Activated B cell treated with CpG ODN at 0.5 μM for 24 hours (primary cell): Measurements from ENCODE around the gene HOXD9. TPM values are rescaled to one million over a fixed set of nuclear protein-coding genes. Genes with fewer than 3 reads are reported as not detected.

Experiments
- ATAC-seq: fragments of 200-7000 bp; cut with Tn5 transposase; one replicate; pipeline ENCODE4 v1.10.0; 2021; ENCODE audit warnings: low read depth, mild to moderate bottlenecking, moderate library complexity
- CTCF ChIA-PET: fragments of 350-600 bp; sonication (Branson Sonifier 250); formaldehyde crosslinking; loops from one replicate; lab custom pipeline; 2021; ENCODE audit warnings: antibody characterized with exemption; lab: Charles Lee
- POLR2A ChIA-PET: fragments of 350-600 bp; sonication (Branson Sonifier 250); formaldehyde crosslinking; loops from one replicate; lab custom pipeline; 2021; ENCODE audit warnings: antibody characterized with exemption; lab: Charles Lee
- DNase-seq: peaks from one replicate; pipeline ENCODE4 v3.0.0; 2022
- H3K27ac Mint-ChIP-seq: one replicate; pipeline ENCODE4 v1.8.0; 2020; ENCODE audit warnings: mixed read lengths
- H3K27me3 Mint-ChIP-seq: one replicate; pipeline ENCODE4 v1.8.0; 2021; ENCODE audit warnings: mixed read lengths
- H3K36me3 Mint-ChIP-seq: one replicate; pipeline ENCODE4 v1.8.0; 2021; ENCODE audit warnings: low read depth, mixed read lengths
- H3K4me1 Mint-ChIP-seq: one replicate; pipeline ENCODE4 v1.8.0; 2021; ENCODE audit warnings: mixed read lengths
- H3K4me3 Mint-ChIP-seq: one replicate; pipeline ENCODE4 v1.8.0; 2020; ENCODE audit warnings: mild to moderate bottlenecking, mixed read lengths
- H3K9me3 Mint-ChIP-seq: one replicate; pipeline ENCODE4 v1.8.0; 2020; ENCODE audit warnings: mixed read lengths
- intact Hi-C: fragments of 100-400 bp; cut with micrococcal nuclease; formaldehyde crosslinking; loops from one replicate; pipeline ENCODE4 v1.15.1; 2024
- total RNA-seq: library from RNA; stranded (reverse); gene quantifications from 2 replicates; pipeline ENCODE4 v1.2.3, GENCODE V29; 2022
- TF ChIP-seq, protein P1 (sequence below): fragments of 200-600 bp; IDR thresholded peaks from one replicate; pipeline ENCODE4 v1.8.0; 2022; ENCODE audit warnings: antibody characterized with exemption, mild to moderate bottlenecking

HOXD9 gene
- total RNA-seq, 1 donor from 2014 or later = not detected

- Mint-ChIP-seq H3K27ac (peak overlapping the region; percentile 41), H3K4me1 (peaks cover 7% of the 10 kb centered on the region), H3K27me3 (peaks cover 72% of the 10 kb centered on the region), H3K36me3 (peaks cover 5% of the 10 kb centered on the region), H3K9me3 (peaks cover 4% of the 10 kb centered on the region), H3K4me3 (no peak overlapping the region)
- TF ChIP-seq, protein P1, sequence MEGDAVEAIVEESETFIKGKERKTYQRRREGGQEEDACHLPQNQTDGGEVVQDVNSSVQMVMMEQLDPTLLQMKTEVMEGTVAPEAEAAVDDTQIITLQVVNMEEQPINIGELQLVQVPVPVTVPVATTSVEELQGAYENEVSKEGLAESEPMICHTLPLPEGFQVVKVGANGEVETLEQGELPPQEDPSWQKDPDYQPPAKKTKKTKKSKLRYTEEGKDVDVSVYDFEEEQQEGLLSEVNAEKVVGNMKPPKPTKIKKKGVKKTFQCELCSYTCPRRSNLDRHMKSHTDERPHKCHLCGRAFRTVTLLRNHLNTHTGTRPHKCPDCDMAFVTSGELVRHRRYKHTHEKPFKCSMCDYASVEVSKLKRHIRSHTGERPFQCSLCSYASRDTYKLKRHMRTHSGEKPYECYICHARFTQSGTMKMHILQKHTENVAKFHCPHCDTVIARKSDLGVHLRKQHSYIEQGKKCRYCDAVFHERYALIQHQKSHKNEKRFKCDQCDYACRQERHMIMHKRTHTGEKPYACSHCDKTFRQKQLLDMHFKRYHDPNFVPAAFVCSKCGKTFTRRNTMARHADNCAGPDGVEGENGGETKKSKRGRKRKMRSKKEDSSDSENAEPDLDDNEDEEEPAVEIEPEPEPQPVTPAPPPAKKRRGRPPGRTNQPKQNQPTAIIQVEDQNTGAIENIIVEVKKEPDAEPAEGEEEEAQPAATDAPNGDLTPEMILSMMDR = no peak
- ChIA-PET CTCF (interaction anchor here (1.1 kb wide), 1 partner anchor 44 kb away, joined by 3 read pairs; no protein-coding TSS in a partner anchor), POLR2A (no interaction called here)
- no peak for DNase-seq
- intact Hi-C loops = no loop called here
- no peak for ATAC-seq
These were observed 39.4 kb upstream of the HOXD9 start for GRCh38 chr2:176082824-176083751.

DNA sequence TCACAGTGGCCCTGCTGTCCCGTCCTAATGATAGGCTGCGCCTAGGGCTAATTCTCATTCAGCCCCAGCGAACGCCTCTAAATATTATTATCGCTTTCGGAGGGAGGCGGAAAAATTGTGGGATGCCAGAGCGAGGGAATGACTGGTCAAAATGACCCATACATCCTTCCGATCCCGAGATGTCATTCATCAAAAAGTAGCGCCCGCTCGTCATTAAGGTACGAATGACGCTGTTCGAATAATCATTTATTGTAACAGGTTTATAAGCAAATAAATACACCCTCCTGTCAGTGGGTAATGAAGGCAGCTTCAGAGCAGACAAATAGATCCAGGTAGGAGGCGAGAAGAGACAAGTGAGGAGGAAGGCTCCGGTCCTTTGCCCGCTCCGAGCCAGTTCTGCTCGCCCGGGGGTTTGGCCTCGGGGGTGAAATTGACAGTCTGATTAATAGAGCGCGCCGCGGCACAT is 38.7 kb upstream of the HOXD9 start, which contains the start of gene EVX2:
Gene EVX2, minus strand, starts transcription at position 167 of the 466 bp plus-strand sequence. CDS start 186 bp downstream, outside the sequence.
- CTCF ChIA-PET = no interaction called here
- TF ChIP-seq, protein P1 = no peak
- Mint-ChIP-seq H3K4me3 (no peak within 1 kb of the TSS), H3K9me3 (peaks cover 4% of the 10 kb centered on the region), H3K36me3 (peaks cover 2% of the 10 kb centered on the region), H3K27me3 (peaks cover 71% of the 10 kb centered on the region), H3K4me1 (peaks cover 11% of the 10 kb centered on the region), H3K27ac (peak within 1 kb of the TSS; percentile 41)
- ATAC-seq (no peak), DNase-seq (no peak)
- intact Hi-C loops = loop anchor here (2.0 kb wide), 2 partner anchors 27 to 47 kb away; no protein-coding TSS in a partner anchor
- POLR2A ChIA-PET = interaction anchor here (0.7 kb wide), 1 partner anchor 15 kb away, joined by 7 read pairs; no protein-coding TSS in a partner anchor

DNA sequence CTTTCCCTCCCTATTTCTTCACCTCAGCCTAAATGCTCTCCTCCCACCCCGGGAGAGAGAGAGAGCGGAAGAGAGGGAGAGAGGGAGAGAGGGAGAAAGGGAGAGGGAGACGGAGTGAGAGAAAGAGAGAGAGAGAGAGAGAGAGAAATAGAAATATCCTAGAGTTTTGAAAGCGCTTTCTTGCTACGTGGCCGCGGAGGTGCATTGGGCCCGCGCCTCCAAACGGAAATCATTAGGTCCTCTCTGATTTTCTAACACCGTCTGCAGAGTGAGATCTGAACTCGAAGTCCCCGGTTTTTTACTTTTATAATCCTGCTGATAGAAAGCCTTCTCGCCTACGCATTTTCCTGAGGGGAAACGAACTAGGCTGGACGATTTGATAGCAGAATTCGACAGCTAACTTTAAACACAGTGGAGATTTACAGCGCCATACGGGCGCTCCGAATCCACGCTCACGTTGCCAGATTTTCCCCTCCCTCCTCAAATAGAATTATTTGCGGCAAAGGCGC is 37.9 kb upstream of the HOXD9 start:
- CTCF ChIA-PET = no interaction called here

GRCh38 chr2:176085120-176085788 is 37.3 kb upstream of the HOXD9 start:
- Mint-ChIP-seq H3K36me3 (no peaks in the 10 kb centered on the region), H3K9me3 (peaks cover 3% of the 10 kb centered on the region), H3K27me3 (peaks cover 77% of the 10 kb centered on the region), H3K27ac (peak overlapping the region; percentile 35), H3K4me3 (no peak overlapping the region), H3K4me1 (peaks cover 5% of the 10 kb centered on the region)
- POLR2A ChIA-PET = no interaction called here
- intact Hi-C loops = loop anchor here (2.0 kb wide), 2 partner anchors 26 to 46 kb away; no protein-coding TSS in a partner anchor
- DNase-seq (no peak), ATAC-seq (no peak)
- CTCF ChIA-PET = no interaction called here
- TF ChIP-seq, protein P1 = no peak

More for the DNA sequence above, 37.9 kb upstream of the HOXD9 start:
- TF ChIP-seq, protein P1 = no peak
- peaks cover 3% of the 10 kb centered on the region for H3K9me3 Mint-ChIP-seq
- intact Hi-C loops = loop anchor here (2.0 kb wide), 2 partner anchors 26 to 46 kb away; no protein-coding TSS in a partner anchor
- H3K27me3 Mint-ChIP-seq = peaks cover 72% of the 10 kb centered on the region
- H3K36me3 Mint-ChIP-seq = no peaks in the 10 kb centered on the region
- no peak overlapping the region for H3K4me3 Mint-ChIP-seq
- ATAC-seq (no peak), DNase-seq (no peak)
- H3K4me1 Mint-ChIP-seq = peaks cover 5% of the 10 kb centered on the region
- H3K27ac Mint-ChIP-seq = peak overlapping the region; percentile 35
- POLR2A ChIA-PET = interaction anchor here (0.7 kb wide), 1 partner anchor 14 kb away, joined by 7 read pairs; no protein-coding TSS in a partner anchor
